WTC11 (cell line): ENCODE measurements around the gene PRDX1. TPM values are rescaled to one million over a fixed set of nuclear protein-coding genes. Genes with fewer than 3 reads are reported as not detected.

Experiments
- ATAC-seq: fragments of 200-7000 bp; cut with Tn5 transposase; 2 replicates; pipeline ENCODE4 v1.10.0; 2021; ENCODE audit warnings: mild to moderate bottlenecking, moderate library complexity
- CTCF ChIA-PET: fragments of 300-600 bp; sonication (Branson Sonifier 250); formaldehyde crosslinking; loops from one replicate; lab custom pipeline; 2021; ENCODE audit warnings: antibody characterized with exemption; lab: Charles Lee
- POLR2A ChIA-PET: fragments of 350-600 bp; sonication (Branson Sonifier 250); formaldehyde crosslinking; loops from one replicate; lab custom pipeline; 2021; ENCODE audit warnings: antibody characterized with exemption; lab: Charles Lee
- DNase-seq: peaks from one replicate; pipeline ENCODE4 v3.0.0; 2021; ENCODE audit warnings: low spot score
- H3K27ac Mint-ChIP-seq: 2 replicates; pipeline ENCODE4 v1.8.0; 2021; ENCODE audit warnings: mixed read lengths
- H3K27me3 Mint-ChIP-seq: 2 replicates; pipeline ENCODE4 v1.8.0; 2021; ENCODE audit warnings: low read depth, mild to moderate bottlenecking, moderate library complexity, mixed read lengths
- H3K36me3 Mint-ChIP-seq: 2 replicates; pipeline ENCODE4 v1.8.0; 2021; ENCODE audit warnings: mixed read lengths
- H3K4me1 Mint-ChIP-seq: 2 replicates; pipeline ENCODE4 v1.8.0; 2022; ENCODE audit warnings: mixed read lengths
- H3K4me3 Mint-ChIP-seq: 2 replicates; pipeline ENCODE4 v1.8.0; 2021; ENCODE audit warnings: mild to moderate bottlenecking, moderate library complexity, mixed read lengths
- H3K9me3 Mint-ChIP-seq: 2 replicates; pipeline ENCODE4 v1.8.0; 2021; ENCODE audit warnings: mixed read lengths
- CBFB ChIP-seq: sonication (generic); formaldehyde crosslinking; IDR thresholded peaks from 2 replicates; pipeline ENCODE4 v1.8.1; 2022; ENCODE audit warnings: mild to moderate bottlenecking, low read depth, missing genetic modification reagents
- EMX1 ChIP-seq: fragments of 250-450 bp; sonication (Bioruptor Pico); IDR thresholded peaks from 2 replicates; pipeline ENCODE4 v1.8.0; 2021; ENCODE audit warnings: mild to moderate bottlenecking
- IRF2 ChIP-seq: sonication (generic); formaldehyde crosslinking; IDR thresholded peaks from 2 replicates; pipeline ENCODE4 v1.8.0; 2022; ENCODE audit warnings: low read depth, missing genetic modification reagents, borderline replicate concordance
- KAT7 ChIP-seq: sonication (generic); formaldehyde crosslinking; IDR thresholded peaks from 2 replicates; pipeline ENCODE4 v1.8.1; 2023; ENCODE audit warnings: missing genetic modification reagents, mild to moderate bottlenecking, borderline replicate concordance
- NR1H2 ChIP-seq: sonication (generic); formaldehyde crosslinking; IDR thresholded peaks from 2 replicates; pipeline ENCODE4 v1.9.0; 2021; ENCODE audit warnings: mild to moderate bottlenecking, moderate library complexity, missing genetic modification reagents
- OVOL2 ChIP-seq: fragments of 250-450 bp; sonication (Bioruptor Pico); IDR thresholded peaks from 2 replicates; pipeline ENCODE4 v1.9.0; 2021; ENCODE audit warnings: mild to moderate bottlenecking, borderline replicate concordance
- PRRX2 ChIP-seq: fragments of 250-450 bp; sonication (Bioruptor Pico); IDR thresholded peaks from 2 replicates; pipeline ENCODE4 v1.8.0; 2021; ENCODE audit warnings: mild to moderate bottlenecking
- RELA ChIP-seq: sonication (generic); formaldehyde crosslinking; IDR thresholded peaks from 2 replicates; pipeline ENCODE4 v1.8.1; 2022; ENCODE audit warnings: missing genetic modification reagents, mild to moderate bottlenecking, borderline replicate concordance
- SMAD3 ChIP-seq: sonication (generic); formaldehyde crosslinking; IDR thresholded peaks from 2 replicates; pipeline ENCODE4 v1.8.0; 2022; ENCODE audit warnings: missing genetic modification reagents, mild to moderate bottlenecking, borderline replicate concordance
- SOX15 ChIP-seq: fragments of 250-450 bp; sonication (Bioruptor Pico); IDR thresholded peaks from 2 replicates; pipeline ENCODE4 v1.9.0; 2021; ENCODE audit warnings: mild to moderate bottlenecking
- TEAD1 ChIP-seq: sonication (generic); formaldehyde crosslinking; IDR thresholded peaks from 2 replicates; pipeline ENCODE4 v1.8.0; 2022; ENCODE audit warnings: mild to moderate bottlenecking, missing genetic modification reagents
- TEAD4 ChIP-seq: sonication (generic); formaldehyde crosslinking; IDR thresholded peaks from 2 replicates; pipeline ENCODE4 v1.8.0; 2022; ENCODE audit warnings: mild to moderate bottlenecking, missing genetic modification reagents
- ZNF121 ChIP-seq: sonication (generic); formaldehyde crosslinking; IDR thresholded peaks from 2 replicates; pipeline ENCODE4 v1.8.0; 2023; ENCODE audit warnings: missing genetic modification reagents
- ZNF232 ChIP-seq: sonication (generic); formaldehyde crosslinking; IDR thresholded peaks from 2 replicates; pipeline ENCODE4 v1.8.0; 2022; ENCODE audit warnings: mild to moderate bottlenecking, missing genetic modification reagents
- ZNF263 ChIP-seq: sonication (generic); formaldehyde crosslinking; IDR thresholded peaks from 2 replicates; pipeline ENCODE4 v1.8.1; 2022; ENCODE audit warnings: low read depth, mild to moderate bottlenecking, moderate library complexity, missing genetic modification reagents
- ZNF396 ChIP-seq: fragments of 250-450 bp; sonication (Bioruptor Pico); IDR thresholded peaks from 2 replicates; pipeline ENCODE4 v1.8.0; 2021; ENCODE audit warnings: mild to moderate bottlenecking, moderate library complexity, borderline replicate concordance
- total RNA-seq: library from RNA; stranded (reverse); gene quantifications from 3 replicates; pipeline ENCODE4 v1.2.3, GENCODE V29; 2021
- TF ChIP-seq, protein P1 (sequence below): sonication (generic); formaldehyde crosslinking; IDR thresholded peaks from 2 replicates; pipeline ENCODE4 v1.8.0; 2022; ENCODE audit warnings: mild to moderate bottlenecking, missing genetic modification reagents
- TF ChIP-seq, protein P2 (sequence below): sonication (generic); formaldehyde crosslinking; IDR thresholded peaks from 2 replicates; pipeline ENCODE4 v1.8.0; 2022; ENCODE audit warnings: mild to moderate bottlenecking, missing genetic modification reagents
- TF ChIP-seq, protein P3 (sequence below): sonication (generic); formaldehyde crosslinking; IDR thresholded peaks from 2 replicates; pipeline ENCODE4 v1.8.1; 2022; ENCODE audit warnings: mild to moderate bottlenecking, moderate library complexity, missing genetic modification reagents
- TF ChIP-seq, protein P4 (sequence below): sonication (generic); formaldehyde crosslinking; IDR thresholded peaks from 2 replicates; pipeline ENCODE4 v1.8.0; 2023; ENCODE audit warnings: missing genetic modification reagents
- TF ChIP-seq, protein P5 (sequence below): fragments of 250-450 bp; sonication (Bioruptor Pico); IDR thresholded peaks from 2 replicates; pipeline ENCODE4 v2.1.2; 2022; ENCODE audit warnings: mild to moderate bottlenecking, moderate library complexity
- TF ChIP-seq, protein P6 (sequence below): sonication (generic); formaldehyde crosslinking; IDR thresholded peaks from 2 replicates; pipeline ENCODE4 v1.8.1; 2022; ENCODE audit warnings: low read depth, missing genetic modification reagents, borderline replicate concordance
- TF ChIP-seq, protein P7 (sequence below): sonication (generic); formaldehyde crosslinking; IDR thresholded peaks from 2 replicates; pipeline ENCODE4 v1.8.1; 2023; ENCODE audit warnings: mild to moderate bottlenecking, missing genetic modification reagents, borderline replicate concordance

PRDX1 gene
- total RNA-seq, 1 experiment from 2014 or later, result 1,197 TPM

DNA sequence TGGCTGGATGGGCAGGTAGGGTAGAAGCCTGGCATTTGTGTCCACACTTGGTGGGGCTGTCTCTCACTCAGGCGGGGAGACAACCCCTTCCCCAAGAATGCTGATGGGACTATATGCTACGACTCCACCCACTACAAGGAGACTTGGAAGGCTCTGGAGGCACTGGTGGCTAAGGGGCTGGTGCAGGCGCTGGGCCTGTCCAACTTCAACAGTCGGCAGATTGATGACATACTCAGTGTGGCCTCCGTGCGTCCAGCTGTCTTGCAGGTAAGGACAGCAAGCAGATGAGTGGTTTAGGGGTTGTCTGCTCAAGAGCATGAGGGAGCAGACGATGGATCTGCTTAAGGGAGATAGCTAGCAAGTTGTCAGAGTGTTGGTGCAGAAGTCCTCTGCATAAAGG, 46.2 kb upstream of the PRDX1 start (continued):
- TF ChIP-seq ZNF263 (no peak), SMAD3 (CRISPR knock-in tag) (no peak), KAT7 (CRISPR knock-in tag) (no peak), SOX15 (no peak), IRF2 (no peak), ZNF232 (CRISPR knock-in tag) (no peak), TEAD4 (CRISPR knock-in tag) (no peak)
- TF ChIP-seq, protein P1, sequence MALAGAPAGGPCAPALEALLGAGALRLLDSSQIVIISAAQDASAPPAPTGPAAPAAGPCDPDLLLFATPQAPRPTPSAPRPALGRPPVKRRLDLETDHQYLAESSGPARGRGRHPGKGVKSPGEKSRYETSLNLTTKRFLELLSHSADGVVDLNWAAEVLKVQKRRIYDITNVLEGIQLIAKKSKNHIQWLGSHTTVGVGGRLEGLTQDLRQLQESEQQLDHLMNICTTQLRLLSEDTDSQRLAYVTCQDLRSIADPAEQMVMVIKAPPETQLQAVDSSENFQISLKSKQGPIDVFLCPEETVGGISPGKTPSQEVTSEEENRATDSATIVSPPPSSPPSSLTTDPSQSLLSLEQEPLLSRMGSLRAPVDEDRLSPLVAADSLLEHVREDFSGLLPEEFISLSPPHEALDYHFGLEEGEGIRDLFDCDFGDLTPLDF (CRISPR knock-in tag), result no peak
- TF ChIP-seq, protein P2, sequence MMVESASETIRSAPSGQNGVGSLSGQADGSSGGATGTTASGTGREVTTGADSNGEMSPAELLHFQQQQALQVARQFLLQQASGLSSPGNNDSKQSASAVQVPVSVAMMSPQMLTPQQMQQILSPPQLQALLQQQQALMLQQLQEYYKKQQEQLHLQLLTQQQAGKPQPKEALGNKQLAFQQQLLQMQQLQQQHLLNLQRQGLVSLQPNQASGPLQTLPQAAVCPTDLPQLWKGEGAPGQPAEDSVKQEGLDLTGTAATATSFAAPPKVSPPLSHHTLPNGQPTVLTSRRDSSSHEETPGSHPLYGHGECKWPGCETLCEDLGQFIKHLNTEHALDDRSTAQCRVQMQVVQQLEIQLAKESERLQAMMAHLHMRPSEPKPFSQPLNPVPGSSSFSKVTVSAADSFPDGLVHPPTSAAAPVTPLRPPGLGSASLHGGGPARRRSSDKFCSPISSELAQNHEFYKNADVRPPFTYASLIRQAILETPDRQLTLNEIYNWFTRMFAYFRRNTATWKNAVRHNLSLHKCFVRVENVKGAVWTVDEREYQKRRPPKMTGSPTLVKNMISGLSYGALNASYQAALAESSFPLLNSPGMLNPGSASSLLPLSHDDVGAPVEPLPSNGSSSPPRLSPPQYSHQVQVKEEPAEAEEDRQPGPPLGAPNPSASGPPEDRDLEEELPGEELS, result no peak
- TF ChIP-seq, all 79 proteins: peak for 0

DNA sequence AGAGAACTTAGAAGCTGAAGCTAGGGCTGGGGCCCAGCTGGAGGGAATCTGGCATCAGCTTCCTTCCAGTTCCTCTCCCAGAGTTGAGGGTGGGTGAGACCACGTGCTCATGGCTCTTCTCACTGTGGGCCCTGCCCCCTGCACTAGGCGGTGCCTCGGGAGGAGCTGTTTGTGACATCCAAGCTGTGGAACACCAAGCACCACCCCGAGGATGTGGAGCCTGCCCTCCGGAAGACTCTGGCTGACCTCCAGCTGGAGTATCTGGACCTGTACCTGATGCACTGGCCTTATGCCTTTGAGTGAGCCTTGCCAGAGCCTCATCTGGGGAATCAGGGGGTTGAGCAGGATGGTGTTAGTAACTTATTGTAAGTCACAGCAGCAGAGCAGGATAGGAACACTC, 45.0 kb upstream of the PRDX1 start:
- Mint-ChIP-seq H3K36me3 (peaks cover 65% of the 10 kb centered on the region), H3K27me3 (no peaks in the 10 kb centered on the region), H3K4me3 (no peak overlapping the region), H3K9me3 (no peaks in the 10 kb centered on the region), H3K27ac (no peak overlapping the region), H3K4me1 (peaks cover under 1% of the 10 kb centered on the region)
- no peak for ATAC-seq
- DNase-seq, result no peak
- CTCF ChIA-PET, result no interaction called here
- TF ChIP-seq, protein P3, sequence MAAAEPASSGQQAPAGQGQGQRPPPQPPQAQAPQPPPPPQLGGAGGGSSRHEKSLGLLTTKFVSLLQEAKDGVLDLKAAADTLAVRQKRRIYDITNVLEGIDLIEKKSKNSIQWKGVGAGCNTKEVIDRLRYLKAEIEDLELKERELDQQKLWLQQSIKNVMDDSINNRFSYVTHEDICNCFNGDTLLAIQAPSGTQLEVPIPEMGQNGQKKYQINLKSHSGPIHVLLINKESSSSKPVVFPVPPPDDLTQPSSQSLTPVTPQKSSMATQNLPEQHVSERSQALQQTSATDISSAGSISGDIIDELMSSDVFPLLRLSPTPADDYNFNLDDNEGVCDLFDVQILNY (CRISPR knock-in tag), result no peak
- TF ChIP-seq ZNF396 (CRISPR knock-in tag), result no peak
- TF ChIP-seq TEAD4 (CRISPR knock-in tag), result no peak
- TF ChIP-seq, protein P4, sequence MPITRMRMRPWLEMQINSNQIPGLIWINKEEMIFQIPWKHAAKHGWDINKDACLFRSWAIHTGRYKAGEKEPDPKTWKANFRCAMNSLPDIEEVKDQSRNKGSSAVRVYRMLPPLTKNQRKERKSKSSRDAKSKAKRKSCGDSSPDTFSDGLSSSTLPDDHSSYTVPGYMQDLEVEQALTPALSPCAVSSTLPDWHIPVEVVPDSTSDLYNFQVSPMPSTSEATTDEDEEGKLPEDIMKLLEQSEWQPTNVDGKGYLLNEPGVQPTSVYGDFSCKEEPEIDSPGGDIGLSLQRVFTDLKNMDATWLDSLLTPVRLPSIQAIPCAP (CRISPR knock-in tag), result no peak
- TF ChIP-seq, protein P5, sequence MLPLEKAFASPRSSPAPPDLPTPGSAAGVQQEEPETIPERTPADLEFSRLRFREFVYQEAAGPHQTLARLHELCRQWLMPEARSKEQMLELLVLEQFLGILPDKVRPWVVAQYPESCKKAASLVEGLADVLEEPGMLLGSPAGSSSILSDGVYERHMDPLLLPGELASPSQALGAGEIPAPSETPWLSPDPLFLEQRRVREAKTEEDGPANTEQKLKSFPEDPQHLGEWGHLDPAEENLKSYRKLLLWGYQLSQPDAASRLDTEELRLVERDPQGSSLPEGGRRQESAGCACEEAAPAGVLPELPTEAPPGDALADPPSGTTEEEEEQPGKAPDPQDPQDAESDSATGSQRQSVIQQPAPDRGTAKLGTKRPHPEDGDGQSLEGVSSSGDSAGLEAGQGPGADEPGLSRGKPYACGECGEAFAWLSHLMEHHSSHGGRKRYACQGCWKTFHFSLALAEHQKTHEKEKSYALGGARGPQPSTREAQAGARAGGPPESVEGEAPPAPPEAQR (CRISPR knock-in tag), result no peak
- TF ChIP-seq TEAD1, result no peak
- no peak for TF ChIP-seq NR1H2 (CRISPR knock-in tag)
- no peak for TF ChIP-seq PRRX2 (CRISPR knock-in tag)
- no peak for TF ChIP-seq IRF2
- TF ChIP-seq EMX1 (CRISPR knock-in tag), result no peak
- TF ChIP-seq OVOL2 (CRISPR knock-in tag), result no peak
- no peak for TF ChIP-seq CBFB (CRISPR knock-in tag)
- TF ChIP-seq RELA (CRISPR knock-in tag), result no peak
- TF ChIP-seq, protein P6, sequence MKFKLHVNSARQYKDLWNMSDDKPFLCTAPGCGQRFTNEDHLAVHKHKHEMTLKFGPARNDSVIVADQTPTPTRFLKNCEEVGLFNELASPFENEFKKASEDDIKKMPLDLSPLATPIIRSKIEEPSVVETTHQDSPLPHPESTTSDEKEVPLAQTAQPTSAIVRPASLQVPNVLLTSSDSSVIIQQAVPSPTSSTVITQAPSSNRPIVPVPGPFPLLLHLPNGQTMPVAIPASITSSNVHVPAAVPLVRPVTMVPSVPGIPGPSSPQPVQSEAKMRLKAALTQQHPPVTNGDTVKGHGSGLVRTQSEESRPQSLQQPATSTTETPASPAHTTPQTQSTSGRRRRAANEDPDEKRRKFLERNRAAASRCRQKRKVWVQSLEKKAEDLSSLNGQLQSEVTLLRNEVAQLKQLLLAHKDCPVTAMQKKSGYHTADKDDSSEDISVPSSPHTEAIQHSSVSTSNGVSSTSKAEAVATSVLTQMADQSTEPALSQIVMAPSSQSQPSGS (CRISPR knock-in tag), result no peak
- TF ChIP-seq ZNF121, result no peak
- TF ChIP-seq, protein P7, sequence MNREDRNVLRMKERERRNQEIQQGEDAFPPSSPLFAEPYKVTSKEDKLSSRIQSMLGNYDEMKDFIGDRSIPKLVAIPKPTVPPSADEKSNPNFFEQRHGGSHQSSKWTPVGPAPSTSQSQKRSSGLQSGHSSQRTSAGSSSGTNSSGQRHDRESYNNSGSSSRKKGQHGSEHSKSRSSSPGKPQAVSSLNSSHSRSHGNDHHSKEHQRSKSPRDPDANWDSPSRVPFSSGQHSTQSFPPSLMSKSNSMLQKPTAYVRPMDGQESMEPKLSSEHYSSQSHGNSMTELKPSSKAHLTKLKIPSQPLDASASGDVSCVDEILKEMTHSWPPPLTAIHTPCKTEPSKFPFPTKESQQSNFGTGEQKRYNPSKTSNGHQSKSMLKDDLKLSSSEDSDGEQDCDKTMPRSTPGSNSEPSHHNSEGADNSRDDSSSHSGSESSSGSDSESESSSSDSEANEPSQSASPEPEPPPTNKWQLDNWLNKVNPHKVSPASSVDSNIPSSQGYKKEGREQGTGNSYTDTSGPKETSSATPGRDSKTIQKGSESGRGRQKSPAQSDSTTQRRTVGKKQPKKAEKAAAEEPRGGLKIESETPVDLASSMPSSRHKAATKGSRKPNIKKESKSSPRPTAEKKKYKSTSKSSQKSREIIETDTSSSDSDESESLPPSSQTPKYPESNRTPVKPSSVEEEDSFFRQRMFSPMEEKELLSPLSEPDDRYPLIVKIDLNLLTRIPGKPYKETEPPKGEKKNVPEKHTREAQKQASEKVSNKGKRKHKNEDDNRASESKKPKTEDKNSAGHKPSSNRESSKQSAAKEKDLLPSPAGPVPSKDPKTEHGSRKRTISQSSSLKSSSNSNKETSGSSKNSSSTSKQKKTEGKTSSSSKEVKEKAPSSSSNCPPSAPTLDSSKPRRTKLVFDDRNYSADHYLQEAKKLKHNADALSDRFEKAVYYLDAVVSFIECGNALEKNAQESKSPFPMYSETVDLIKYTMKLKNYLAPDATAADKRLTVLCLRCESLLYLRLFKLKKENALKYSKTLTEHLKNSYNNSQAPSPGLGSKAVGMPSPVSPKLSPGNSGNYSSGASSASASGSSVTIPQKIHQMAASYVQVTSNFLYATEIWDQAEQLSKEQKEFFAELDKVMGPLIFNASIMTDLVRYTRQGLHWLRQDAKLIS (CRISPR knock-in tag), result no peak
- POLR2A ChIA-PET, result interaction anchor here (0.6 to 0.8 kb wide), 2 partner anchors 45 to 235 kb away, joined by 3 read pairs; partner anchors contain the start of gene PRDX1
